Astrocyte (in vitro differentiated cells and primary cell): ENCODE data around the gene NR6A1.

Experiments used
- EZH2 ChIP-seq: IDR thresholded peaks from 2 replicates; pipeline ENCODE4 v1.6.1; 2012; ENCODE audit warnings: mild to moderate bottlenecking, low read length, inconsistent platforms; ENCODE audit not compliant: insufficient read depth
- TF ChIP-seq, protein P1 (sequence below): IDR thresholded peaks from 2 replicates; pipeline ENCODE4 v1.5.1; 2011; ENCODE audit warnings: low read depth, mild to moderate bottlenecking, inconsistent platforms, low read length, moderate library complexity; ENCODE audit not compliant: insufficient read depth

DNA sequence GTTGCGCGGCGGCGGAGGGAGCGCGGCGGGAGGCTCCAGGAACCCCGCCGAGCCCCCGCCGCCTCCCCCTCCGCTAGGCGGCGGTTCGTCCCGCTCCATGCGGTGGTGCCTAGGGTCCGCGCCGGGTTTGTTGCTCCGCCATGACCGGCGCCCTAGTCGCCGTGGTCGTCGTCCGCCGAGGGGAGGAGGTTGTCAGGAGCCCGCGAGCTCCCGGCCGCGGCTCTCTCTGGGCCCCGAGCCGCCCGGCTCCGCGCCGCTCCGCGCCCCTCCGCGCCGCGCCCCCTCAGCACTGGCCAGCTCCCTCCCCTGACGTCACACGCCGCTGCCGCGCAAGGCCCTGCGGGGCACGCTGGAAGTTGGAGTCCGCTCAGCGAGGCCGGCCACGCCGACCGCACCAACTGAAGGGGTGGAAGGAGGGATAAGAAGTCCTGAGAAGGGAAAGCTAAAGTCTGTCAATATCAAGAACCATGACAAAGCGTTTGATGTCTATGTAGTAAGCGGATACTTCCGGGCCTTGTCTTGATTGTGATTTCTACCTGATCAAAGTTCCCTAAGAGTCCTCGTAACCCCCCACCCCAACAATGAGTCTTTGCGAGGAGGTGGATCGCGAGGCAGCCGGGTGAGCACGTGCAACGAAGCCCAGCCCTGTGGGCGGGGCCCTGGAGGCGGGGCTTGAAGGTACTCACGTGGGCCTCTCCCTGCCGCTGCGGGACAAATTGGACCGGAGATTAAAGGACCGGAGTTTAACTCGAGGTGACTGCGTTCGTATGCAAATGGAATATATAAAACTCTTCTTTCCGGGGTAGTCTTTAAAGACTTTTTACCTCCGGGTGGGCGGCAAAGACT, at the start of gene NR6A1:
- TF ChIP-seq, protein P1, sequence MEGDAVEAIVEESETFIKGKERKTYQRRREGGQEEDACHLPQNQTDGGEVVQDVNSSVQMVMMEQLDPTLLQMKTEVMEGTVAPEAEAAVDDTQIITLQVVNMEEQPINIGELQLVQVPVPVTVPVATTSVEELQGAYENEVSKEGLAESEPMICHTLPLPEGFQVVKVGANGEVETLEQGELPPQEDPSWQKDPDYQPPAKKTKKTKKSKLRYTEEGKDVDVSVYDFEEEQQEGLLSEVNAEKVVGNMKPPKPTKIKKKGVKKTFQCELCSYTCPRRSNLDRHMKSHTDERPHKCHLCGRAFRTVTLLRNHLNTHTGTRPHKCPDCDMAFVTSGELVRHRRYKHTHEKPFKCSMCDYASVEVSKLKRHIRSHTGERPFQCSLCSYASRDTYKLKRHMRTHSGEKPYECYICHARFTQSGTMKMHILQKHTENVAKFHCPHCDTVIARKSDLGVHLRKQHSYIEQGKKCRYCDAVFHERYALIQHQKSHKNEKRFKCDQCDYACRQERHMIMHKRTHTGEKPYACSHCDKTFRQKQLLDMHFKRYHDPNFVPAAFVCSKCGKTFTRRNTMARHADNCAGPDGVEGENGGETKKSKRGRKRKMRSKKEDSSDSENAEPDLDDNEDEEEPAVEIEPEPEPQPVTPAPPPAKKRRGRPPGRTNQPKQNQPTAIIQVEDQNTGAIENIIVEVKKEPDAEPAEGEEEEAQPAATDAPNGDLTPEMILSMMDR: no peak
- TF ChIP-seq EZH2: no peak
